Activated CD8-positive, alpha-beta memory T cell treated with anti-CD3 and anti-CD28 coated beads, Interleukin-2, amount 50 U/mL, for 24 hours (primary cell): ENCODE measurements around the gene ADAMTS8.

Experiments used
- DNase-seq: peaks from one replicate; pipeline ENCODE4 v3.0.0-alpha.2; 2020; ENCODE audit errors: extremely low read depth

The ADAMTS8 gene

DNA sequence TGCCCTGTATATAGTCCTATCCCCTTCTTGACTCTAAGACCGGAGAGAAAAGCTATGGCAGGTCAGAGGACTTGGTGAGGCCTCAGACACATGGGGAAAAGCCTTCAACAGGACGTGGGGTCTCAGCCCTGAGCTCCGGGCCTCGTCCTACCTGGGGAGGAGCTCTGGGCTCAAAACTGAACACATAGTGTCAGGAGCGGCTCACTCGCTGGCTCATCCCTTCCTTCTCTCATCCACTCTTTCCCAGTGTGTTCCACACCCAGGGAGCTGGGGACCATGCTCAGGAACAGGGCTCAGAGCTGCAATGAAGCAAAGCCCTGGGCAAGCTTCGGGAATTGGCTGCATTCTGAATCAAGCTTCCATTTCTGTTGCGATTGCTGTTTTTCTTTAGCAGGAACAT lies 34.5 kb upstream of the ADAMTS8 start:
- DNase-seq = no peak

DNA sequence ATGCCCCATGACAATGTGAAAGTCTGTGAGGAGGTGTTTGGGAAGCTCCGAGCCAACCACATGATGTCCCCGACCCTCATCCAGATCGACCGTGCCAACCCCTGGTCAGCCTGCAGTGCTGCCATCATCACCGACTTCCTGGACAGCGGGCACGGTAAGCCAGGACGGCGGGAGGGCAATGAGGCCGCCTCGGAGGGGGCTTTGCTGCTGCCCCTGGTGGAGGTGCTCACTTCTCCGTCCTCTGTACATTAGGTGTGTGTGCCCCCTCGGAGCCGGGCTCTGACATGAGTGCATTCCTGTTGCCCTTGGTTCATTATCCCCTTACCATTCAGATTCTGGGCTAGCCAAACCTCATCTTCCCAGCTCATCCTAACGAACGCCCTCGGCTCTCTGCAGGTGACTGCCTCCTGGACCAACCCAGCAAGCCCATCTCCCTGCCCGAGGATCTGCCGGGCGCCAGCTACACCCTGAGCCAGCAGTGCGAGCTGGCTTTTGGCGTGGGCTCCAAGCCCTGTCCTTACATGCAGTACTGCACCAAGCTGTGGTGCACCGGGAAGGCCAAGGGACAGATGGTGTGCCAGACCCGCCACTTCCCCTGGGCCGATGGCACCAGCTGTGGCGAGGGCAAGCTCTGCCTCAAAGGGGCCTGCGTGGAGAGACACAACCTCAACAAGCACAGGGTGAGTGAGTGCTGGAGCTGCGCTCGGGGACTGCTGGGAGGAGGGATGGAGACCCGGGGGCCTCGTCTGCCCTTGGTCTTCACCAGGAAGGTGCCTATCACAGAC lies 33.9 kb upstream of the ADAMTS8 start:
- DNase-seq = no peak

DNA sequence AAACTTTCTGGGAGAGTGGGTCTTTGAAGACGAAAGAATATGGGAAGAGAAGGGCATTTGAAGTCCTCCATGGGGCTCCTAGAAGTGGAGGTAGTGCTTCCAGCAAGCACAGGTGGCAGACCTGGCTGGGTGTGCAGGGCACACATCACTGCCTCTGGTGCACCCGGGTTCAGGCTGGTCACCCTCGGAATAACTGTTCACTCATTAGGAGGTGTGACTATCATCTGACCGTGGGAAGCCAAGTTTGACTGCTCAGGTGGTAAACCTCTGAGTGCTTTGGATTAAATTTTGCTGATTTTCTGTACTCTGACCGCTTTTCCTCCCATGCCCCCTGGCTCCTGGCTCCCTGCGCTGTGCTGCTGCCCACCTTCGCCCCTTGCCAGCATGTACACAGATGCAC lies 31.1 kb upstream of the ADAMTS8 start:
- DNase-seq = no peak

DNA sequence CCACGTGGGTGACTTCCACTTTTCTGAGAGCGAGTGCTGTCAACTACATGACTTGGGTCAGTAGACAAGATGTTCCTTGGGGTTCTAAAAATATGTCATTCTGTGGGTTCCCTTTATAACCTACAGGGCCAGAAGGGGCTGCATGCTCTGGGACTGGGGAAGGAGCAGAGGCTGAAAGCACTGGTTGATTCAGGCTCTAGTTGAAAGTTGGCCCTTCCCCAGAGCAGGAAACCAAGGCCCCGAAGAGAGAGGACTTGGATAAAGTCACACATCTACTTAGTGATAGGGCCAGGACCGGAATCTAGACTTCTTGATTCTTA lies 30.0 kb upstream of the ADAMTS8 start:
- DNase-seq = no peak

DNA sequence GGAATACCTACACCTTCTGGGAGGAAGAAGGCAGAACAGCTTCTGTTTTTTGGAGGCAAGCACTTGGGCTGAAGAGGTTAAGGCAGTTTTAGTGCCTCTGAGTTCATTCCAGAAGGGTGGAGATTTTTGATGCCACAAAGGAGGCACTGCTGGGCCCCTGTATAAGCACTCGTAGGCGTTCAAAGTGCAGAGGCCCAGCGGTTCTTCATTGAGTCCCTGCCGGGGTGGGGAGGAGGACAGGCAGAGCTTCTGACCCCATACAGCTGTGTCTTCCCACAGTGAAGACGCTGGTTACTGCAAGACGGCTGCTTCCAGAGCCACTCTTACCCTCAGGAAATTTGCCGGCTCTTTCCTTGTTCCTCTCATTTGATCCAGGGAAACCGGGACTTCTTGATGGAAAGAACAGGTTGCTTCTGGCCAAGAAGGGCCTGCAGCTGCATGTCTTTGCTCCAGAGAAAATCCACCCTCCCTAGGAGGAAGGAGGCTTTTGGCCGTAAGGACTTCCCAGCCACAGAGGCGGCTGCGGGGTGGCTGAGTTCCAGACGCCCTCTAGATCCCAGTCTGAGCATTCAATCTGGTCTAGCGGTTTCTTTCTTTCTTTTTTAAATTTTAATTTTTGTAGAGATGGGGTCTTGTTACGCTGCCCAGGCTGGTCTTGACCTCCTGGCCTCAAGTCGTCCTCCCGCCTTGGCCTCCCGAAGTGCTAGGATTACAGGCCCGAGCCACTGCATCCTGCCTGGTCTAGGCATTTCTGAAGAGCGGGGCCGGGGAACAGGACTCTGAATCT lies 29.4 kb upstream of the ADAMTS8 start:
- DNase-seq = no peak

DNA sequence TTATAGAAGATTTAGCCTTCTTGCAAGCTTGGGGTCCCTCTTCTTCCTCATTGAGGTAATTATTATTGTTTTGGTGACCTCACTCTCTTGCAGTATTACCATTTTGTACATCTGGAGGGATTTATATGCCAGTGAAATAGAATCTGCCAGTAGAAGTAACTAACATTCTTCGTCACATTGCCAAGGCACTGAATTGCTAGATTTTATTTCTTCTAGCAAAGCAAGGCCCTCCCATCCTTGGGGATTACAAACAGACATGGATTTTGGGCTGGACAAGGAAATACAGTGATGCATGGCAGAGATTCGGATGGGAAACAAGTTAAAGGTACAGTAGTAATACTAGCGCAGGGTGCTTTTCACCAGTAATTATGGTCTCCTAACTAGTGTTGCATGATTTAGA lies 27.9 kb upstream of the ADAMTS8 start:
- DNase-seq = no peak

DNA sequence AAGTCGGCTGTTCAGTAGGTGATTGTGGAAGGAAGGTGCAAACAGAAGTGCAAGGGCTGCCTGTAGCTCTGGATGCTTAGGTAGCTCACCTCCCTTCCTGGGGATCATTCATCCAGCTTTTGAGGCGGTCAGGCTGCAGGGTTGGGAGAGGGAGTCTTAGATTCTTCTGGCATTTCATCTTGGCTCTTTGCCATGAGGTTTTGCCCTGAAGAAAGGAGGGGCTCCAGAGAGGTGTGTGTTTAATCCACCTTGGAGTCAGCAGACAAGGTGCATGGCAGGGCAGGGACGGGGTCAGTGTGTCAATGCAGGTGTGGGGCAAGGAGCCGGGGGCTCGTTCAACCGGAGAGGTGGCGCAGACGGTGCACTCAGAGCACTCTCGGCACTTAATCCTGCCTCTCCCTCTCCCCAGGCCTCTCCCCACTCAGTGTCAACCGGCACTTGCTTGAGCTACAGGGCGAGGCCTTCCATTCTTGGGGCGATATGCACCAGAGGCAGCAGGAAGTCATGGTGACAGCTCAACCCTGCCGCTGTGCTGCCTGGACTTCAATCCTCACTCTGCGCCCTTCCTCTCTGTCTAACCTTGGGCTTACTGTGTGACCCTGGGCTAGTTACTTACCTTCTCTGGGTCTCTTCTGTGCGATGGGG lies 27.2 kb upstream of the ADAMTS8 start:
- no peak for DNase-seq

DNA sequence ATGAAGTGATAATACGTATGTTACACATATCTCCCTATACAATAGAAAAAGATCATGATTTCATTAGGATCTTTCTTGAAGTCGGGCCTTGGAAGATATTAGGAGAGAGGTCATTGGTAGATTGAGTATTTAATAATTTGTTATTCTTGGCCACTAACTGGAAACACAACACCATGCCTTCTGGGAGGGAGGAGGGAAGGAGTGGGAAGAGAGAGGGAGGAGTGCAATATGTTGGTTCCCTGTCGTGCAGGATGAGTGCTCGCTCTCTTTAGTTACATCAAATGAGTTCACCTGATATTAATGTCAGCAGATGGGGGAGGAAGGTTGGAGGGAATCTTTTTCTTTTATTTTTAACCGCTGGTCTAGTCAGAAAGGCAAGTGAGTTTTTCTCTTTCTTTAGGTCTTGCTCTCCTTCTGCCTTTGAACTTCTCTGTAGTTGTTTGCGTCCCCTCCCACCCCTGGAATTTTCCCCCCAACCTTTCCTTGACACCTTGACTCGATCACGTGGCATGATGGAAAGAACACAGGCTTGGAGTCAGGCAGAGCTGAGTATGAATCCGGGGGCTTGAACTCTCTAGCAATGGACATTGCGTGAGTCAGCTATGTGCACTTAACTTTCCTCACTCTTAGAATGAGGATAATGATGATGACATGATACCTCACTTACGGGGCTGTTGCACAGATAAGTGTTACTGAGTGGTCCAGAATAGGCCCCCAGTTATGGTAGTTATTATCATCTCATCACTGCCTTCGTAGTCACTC lies 26.3 kb upstream of the ADAMTS8 start:
- no peak for DNase-seq

DNA sequence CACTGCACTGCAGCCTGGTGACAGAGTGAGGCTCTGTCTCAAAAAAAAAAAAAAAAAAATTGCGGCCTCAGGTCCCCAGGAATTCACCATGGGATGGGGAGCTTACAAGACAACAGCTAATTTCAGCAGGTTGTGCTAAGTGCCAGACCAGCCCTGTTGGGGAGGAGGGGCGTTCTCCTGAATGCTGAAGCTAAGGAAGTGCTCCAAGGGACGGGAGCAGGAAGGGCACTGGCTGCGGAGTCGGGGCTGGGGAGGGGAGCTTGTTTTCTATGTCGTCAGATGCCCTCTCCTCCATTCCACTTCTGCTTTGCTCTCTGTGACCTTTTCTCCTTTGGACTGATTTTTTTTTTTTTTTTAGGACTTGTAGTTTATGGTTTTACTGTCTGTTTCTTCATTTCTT lies 24.5 kb upstream of the ADAMTS8 start:
- no peak for DNase-seq

DNA sequence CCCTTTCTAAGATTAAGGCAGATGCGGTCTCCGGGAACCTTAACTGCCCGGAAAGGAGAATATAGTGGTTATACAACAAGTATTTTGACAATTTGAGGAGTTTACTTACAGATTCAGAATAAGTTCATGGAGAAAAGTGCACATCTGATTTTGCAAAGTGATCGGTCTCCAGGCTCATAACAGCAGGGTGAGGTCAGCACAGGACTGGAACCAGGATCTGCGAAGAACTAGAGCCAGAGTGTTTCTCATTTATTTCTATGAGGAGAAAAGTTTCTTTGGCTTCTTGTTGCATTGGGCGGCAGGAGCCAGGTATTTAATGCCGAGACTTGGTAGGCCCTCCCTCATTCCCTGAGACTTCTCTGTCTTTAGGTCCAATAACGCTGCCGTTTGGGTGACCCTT lies 23.8 kb upstream of the ADAMTS8 start:
- no peak for DNase-seq

DNA sequence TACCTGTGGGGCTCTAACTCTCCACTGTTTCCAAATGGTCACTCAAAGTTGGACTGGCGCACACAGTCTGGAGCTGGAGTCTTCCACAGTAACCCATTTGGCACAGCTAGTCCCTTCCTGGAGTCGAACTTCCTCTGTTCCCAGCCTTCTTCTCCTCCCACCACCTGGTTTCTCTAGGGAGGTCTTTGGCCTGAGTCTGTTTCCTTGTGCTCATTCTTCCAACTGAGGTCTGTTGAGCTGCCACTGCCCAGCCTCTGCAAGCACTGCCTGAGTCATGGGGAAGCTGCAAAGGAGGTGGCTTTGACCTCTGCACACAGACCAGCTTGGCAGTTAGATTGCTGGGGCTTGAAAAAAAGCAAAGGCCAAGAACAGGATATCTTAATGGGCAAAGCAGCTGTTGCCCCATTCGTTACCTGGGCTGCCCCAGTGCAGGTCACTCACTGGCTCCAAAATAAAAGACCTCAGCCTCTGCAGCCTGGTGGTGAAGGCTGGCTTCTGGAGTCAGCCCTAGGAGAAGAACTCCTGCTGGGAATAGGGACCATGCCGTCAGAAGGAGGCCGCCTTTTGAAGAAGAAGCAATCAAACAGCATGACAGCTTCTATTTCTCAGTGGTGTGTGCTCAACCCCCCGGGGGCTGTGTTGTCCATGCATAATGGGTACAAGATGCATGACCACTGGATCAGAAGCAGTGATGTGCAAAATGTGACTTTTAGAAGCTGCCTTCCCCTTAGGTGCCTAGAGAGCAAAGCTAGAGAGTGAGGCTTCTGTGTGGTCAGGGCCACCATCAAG lies 23.0 kb upstream of the ADAMTS8 start:
- no peak for DNase-seq

DNA sequence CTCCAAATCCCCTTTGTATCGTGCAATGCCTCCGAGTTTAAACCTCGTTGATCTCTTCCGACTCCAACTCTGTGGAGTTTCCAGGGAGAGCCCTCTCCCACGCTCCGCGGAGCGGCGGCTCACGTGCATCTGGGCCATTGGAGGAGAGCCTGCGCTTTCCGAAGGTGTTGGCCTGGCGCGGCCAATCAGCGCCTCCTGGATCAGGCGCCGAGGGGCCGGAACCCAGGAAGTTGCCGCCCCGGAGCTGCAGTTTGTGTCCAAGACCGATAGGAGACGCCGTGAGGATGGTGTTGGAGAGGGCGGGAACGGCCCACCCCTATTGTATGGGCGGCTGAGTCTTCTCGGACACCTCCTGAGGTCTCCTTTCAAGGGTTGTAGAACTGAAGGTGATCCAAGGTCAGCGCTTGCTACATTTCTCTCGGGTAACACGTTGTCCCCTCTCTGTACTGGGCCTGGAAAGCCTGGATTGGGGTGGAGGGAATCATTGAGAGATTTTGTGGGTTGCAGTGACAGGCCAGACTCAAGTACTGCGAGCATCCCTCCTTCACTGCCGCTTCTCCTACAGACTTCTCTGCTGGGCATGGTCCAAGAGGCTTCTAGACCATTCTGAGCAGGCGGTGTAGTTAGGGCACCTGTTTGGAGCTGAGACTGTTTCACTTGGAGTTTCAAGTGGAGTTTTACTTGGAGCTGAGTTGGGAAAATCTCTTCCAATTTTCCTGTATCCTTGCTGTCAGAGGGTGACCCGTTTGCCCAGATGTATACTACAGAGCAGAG lies 21.8 kb upstream of the ADAMTS8 start:
- no peak for DNase-seq

DNA sequence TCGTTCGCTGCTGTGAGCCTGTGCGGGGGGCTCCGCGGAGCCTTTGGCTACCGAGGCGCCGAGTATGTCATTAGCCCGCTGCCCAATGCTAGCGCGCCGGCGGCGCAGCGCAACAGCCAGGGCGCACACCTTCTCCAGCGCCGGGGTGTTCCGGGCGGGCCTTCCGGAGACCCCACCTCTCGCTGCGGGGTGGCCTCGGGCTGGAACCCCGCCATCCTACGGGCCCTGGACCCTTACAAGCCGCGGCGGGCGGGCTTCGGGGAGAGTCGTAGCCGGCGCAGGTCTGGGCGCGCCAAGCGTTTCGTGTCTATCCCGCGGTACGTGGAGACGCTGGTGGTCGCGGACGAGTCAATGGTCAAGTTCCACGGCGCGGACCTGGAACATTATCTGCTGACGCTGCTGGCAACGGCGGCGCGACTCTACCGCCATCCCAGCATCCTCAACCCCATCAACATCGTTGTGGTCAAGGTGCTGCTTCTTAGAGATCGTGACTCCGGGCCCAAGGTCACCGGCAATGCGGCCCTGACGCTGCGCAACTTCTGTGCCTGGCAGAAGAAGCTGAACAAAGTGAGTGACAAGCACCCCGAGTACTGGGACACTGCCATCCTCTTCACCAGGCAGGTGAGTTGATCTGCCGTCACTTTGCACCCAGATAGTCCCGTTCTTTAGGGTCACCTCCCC lies 21.0 kb upstream of the ADAMTS8 start:
- no peak for DNase-seq

DNA sequence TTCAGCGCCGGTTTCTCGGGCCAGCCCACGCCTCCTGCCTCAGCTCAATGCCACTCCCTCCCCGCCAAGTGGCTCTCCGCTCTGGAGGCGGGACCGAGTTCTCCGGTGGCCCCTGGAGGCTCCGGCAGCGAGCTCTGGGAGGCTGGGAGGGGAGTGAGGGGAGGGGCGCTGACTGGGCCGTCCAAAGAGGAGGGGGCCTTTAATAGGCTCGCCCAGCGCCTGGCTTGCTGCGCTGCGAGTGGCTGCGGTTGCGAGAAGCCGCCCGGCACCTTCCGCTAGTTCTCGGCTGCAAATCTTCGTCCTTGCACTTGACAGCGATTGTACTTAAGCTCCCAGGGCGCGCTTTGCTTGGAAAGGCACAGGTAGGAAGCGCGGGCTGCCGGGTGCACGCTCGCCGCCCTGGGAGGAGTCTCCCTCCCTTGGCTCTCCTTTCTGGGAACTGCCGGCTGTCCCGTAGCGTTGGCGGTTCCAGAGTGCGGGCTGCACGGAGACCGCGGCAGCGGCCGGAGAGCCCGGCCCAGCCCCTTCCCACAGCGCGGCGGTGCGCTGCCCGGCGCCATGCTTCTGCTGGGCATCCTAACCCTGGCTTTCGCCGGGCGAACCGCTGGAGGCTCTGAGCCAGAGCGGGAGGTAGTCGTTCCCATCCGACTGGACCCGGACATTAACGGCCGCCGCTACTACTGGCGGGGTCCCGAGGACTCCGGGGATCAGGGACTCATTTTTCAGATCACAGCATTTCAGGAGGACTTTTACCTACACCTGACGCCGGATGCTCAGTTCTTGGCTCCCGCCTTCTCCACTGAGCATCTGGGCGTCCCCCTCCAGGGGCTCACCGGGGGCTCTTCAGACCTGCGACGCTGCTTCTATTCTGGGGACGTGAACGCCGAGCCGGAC lies 20.3 kb upstream of the ADAMTS8 start, which contains the start of gene ADAMTS15:
Gene ADAMTS15, plus strand, starts transcription at position 230 of the 894 bp plus-strand sequence. Its CDS starts 329 bp downstream, at position 559.
- no peak for DNase-seq

DNA sequence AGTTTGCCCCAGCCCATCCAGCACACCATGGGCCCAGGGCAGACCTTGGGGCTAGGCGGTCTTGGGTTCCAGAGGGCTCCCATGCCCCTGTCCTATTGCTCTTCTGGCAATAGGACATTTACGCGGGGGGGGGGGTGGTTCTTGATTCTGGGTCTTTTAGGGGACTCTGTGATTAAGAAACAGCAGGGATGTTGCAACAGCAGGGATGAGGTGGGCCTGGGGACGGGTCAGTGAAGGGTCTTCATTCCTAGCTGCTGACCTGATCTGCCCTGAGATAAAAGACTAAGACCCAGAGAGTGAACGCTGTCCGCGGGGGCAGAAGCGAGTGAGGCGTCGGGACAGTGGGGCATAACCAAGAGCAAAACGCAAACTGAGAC lies 19.6 kb upstream of the ADAMTS8 start:
- no peak for DNase-seq

DNA sequence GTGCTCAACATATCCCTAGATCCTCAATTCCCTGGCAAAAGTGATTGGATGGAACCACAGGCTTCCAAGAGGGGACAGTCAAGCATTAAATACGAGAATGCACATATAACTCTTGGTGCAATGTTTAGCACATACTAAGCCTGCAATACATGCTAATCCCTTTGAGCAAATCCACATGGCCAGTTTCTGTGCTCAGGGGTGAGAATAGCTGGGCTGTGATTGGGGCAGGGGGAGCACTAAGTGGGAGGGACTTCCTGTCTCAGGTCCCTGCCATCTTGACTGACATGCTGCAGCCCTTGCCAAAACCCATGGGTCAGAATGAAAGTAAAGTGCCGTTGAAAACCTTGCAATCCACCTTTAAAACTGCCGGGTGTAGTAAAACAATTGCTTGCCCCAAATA lies 17.4 kb upstream of the ADAMTS8 start:
- DNase-seq = no peak

DNA sequence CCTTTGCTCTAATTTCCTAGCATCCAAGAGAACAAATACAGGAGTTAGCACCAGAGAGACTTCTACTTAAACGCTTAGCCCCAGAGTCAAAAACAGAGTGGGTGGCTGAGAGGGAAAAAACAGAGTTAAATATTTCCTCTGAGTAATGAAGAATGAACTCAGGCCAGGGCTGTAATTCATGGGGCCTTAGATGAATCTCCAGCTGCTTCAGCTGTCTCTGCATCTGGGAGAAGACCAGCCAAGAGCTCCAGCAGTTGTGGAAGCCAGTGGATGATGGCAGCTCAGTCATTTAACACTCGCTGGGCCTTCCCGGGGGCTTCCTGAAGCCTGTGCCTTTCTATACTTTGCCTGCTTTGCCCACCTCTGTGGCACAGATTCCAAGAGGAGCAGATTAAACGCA lies 14.3 kb upstream of the ADAMTS8 start:
- DNase-seq = no peak

DNA sequence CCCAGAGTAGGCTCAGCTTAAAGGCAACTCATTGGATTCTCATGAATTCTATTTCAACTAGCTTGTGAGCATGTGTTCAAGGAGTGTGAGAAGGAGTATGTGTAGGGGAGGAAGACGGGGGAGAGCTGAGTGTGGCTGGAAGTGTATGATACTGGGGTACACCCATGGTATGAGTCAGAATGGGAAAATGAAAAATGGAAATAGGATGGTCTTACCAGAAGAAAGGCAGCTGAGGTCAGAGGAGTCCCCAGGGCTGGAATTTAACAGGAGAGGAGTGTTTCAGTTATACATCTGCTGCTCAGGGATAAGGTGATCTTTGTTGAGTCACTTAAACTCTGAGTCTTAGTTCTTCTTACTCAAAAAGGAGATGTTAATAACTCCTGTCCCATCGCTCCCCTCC lies 13.3 kb upstream of the ADAMTS8 start:
- DNase-seq = no peak

DNA sequence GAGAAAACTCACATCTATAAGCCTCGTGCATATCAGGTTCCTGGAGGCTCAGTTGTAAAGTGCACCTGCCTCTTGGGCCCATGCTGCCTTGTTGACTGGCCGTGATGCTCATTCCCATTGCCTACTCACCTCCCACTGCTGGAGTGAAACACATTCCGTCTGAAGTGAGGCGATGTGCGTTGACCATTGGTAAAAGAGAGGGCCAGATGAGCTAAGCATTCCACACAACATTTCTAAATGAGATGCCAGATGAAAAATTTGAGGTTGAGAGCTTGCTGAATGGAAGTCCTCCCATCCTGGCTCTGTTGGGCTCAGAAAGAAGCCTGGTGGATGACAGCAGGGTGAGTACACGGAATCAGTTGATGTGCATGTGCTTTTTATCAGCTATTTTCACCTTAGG lies 11.5 kb upstream of the ADAMTS8 start:
- no peak for DNase-seq
